Neural cell (in vitro differentiated cells): Measurements from ENCODE around the gene CYB561. TPM values are rescaled to one million over a fixed set of nuclear protein-coding genes. Genes with fewer than 3 reads are reported as not detected.

Source experiments
- H2AFZ ChIP-seq: fragments of 200-600, 300-800 bp; sonication (generic), shearing (Covaris generic); 2 replicates; pipeline ENCODE4 v1.6.0; 2014; ENCODE audit warnings: low read depth, mild to moderate bottlenecking, antibody characterized with exemption, low read length, moderate library complexity
- H3F3A ChIP-seq: fragments of 200-600 bp; shearing (Covaris generic); 2 replicates; pipeline ENCODE4 v1.6.1; 2016; ENCODE audit warnings: mild to moderate bottlenecking, moderate library complexity, mixed read lengths, antibody characterized with exemption, low read length; ENCODE audit not compliant: insufficient read depth, poor library complexity, severe bottlenecking
- H3K27ac ChIP-seq: fragments of 200-600, 300-800 bp; sonication (generic), shearing (Covaris generic); 2 replicates; pipeline ENCODE4 v1.5.1; 2014; ENCODE audit warnings: mild to moderate bottlenecking, low read length, moderate library complexity
- H3K27me3 ChIP-seq: fragments of 300-800, 200-600 bp; sonication (generic), shearing (Covaris generic); 2 replicates; pipeline ENCODE4 v1.6.0; 2014; ENCODE audit warnings: mild to moderate bottlenecking, low read depth, low read length, moderate library complexity; ENCODE audit not compliant: insufficient read depth
- H3K36me3 ChIP-seq: fragments of 300-800, 200-600 bp; sonication (generic), shearing (Covaris generic); 2 replicates; pipeline ENCODE4 v1.5.1; 2014; ENCODE audit warnings: mild to moderate bottlenecking, antibody characterized with exemption, low read length, moderate library complexity; ENCODE audit not compliant: insufficient read depth
- H3K4me2 ChIP-seq: fragments of 300-800, 200-600 bp; sonication (generic), shearing (Covaris generic); 2 replicates; pipeline ENCODE4 v1.6.0; 2014; ENCODE audit warnings: mild to moderate bottlenecking, low read length
- H3K4me3 ChIP-seq: fragments of 300-800, 200-600 bp; sonication (generic), shearing (Covaris generic); 2 replicates; pipeline ENCODE4 v1.5.1; 2014; ENCODE audit warnings: mild to moderate bottlenecking, low read length, moderate library complexity
- H3K79me2 ChIP-seq: fragments of 200-600 bp; shearing (Covaris generic); replicated peaks from 2 replicates; pipeline ENCODE4 v1.6.0; 2014; ENCODE audit warnings: mild to moderate bottlenecking, low read length, moderate library complexity; ENCODE audit not compliant: insufficient read depth
- H3K9ac ChIP-seq: fragments of 300-800, 200-600 bp; sonication (generic), shearing (Covaris generic); 2 replicates; pipeline ENCODE4 v1.6.1; 2016; ENCODE audit warnings: mild to moderate bottlenecking, low read length, mixed read lengths
- H3K9me2 ChIP-seq: fragments of 200-600 bp; shearing (Covaris generic); 2 replicates; pipeline ENCODE4 v1.6.1; 2016; ENCODE audit warnings: mild to moderate bottlenecking, low read length, mixed read lengths; ENCODE audit not compliant: insufficient read depth
- H3K9me3 ChIP-seq: fragments of 200-600, 300-800 bp; sonication (generic), shearing (Covaris generic); 2 replicates; pipeline ENCODE4 v1.6.1; 2016; ENCODE audit warnings: mild to moderate bottlenecking, mixed run types, low read length, moderate library complexity, mixed read lengths
- H4K20me1 ChIP-seq: fragments of 200-600 bp; shearing (Covaris generic); 2 replicates; pipeline ENCODE4 v1.6.1; 2016; ENCODE audit warnings: mild to moderate bottlenecking, mixed run types; ENCODE audit not compliant: insufficient read depth
- EP300 ChIP-seq: fragments of 450-650 bp; conservative IDR thresholded peaks from 2 replicates; pipeline ENCODE4 v1.6.1; 2014; ENCODE audit warnings: antibody characterized with exemption, mild to moderate bottlenecking, moderate library complexity; ENCODE audit not compliant: poor library complexity, severe bottlenecking
- EZH2 ChIP-seq: fragments of 200-600, 300-800 bp; shearing (Covaris generic), sonication (generic); IDR thresholded peaks from 2 replicates; pipeline ENCODE4 v1.6.1; 2014; ENCODE audit warnings: antibody characterized with exemption, low read length, borderline replicate concordance, mild to moderate bottlenecking; ENCODE audit not compliant: insufficient read depth, poor library complexity, severe bottlenecking
- MXI1 ChIP-seq: fragments of 450-650 bp; conservative IDR thresholded peaks from 2 replicates; pipeline ENCODE4 v1.6.1; 2014; ENCODE audit warnings: antibody characterized with exemption, mild to moderate bottlenecking; ENCODE audit not compliant: poor library complexity, severe bottlenecking
- POLR2AphosphoS5 ChIP-seq: IDR thresholded peaks from 2 replicates; pipeline ENCODE4 v1.6.1; 2012
- RAD21 ChIP-seq: fragments of 450-650 bp; conservative IDR thresholded peaks from 2 replicates; pipeline ENCODE4 v1.6.1; 2014; ENCODE audit warnings: antibody characterized with exemption, mild to moderate bottlenecking, moderate library complexity
- SMC3 ChIP-seq: fragments of 450-650 bp; conservative IDR thresholded peaks from 2 replicates; pipeline ENCODE4 v1.6.1; 2014; ENCODE audit warnings: antibody characterized with exemption, mild to moderate bottlenecking, moderate library complexity; ENCODE audit not compliant: poor library complexity
- TAF1 ChIP-seq: IDR thresholded peaks from 2 replicates; pipeline ENCODE4 v1.6.1; 2012; ENCODE audit warnings: low read depth
- polyA plus RNA-seq: library from polyadenylated mRNA; depleted of rRNA; stranded (reverse); fragments of >200 nt; gene quantifications from 2 replicates; pipeline ENCODE4 v1.2.3, GENCODE V29; 2014
- TF ChIP-seq, protein P1 (sequence below): fragments of 450-650 bp; IDR thresholded peaks from 2 replicates; pipeline ENCODE4 v1.5.1; 2014; ENCODE audit warnings: antibody characterized with exemption, mild to moderate bottlenecking, moderate library complexity; ENCODE audit not compliant: poor library complexity, severe bottlenecking
- TF ChIP-seq, protein P2 (sequence below): IDR thresholded peaks from 2 replicates; pipeline ENCODE4 v1.6.1; 2012; ENCODE audit warnings: borderline replicate concordance

Gene CYB561
- polyA plus RNA-seq, 1 donor from 2014 or later: 15.7 TPM

GRCh38 chr17:63441654-63442053, 4.5 kb downstream of the CYB561 start:
- TF ChIP-seq RAD21 (no peak), POLR2AphosphoS5 (no peak), EP300 (no peak), TAF1 (no peak), EZH2 (no peak), SMC3 (no peak), MXI1 (no peak)
- TF ChIP-seq, protein P1, sequence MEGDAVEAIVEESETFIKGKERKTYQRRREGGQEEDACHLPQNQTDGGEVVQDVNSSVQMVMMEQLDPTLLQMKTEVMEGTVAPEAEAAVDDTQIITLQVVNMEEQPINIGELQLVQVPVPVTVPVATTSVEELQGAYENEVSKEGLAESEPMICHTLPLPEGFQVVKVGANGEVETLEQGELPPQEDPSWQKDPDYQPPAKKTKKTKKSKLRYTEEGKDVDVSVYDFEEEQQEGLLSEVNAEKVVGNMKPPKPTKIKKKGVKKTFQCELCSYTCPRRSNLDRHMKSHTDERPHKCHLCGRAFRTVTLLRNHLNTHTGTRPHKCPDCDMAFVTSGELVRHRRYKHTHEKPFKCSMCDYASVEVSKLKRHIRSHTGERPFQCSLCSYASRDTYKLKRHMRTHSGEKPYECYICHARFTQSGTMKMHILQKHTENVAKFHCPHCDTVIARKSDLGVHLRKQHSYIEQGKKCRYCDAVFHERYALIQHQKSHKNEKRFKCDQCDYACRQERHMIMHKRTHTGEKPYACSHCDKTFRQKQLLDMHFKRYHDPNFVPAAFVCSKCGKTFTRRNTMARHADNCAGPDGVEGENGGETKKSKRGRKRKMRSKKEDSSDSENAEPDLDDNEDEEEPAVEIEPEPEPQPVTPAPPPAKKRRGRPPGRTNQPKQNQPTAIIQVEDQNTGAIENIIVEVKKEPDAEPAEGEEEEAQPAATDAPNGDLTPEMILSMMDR: no peak
- TF ChIP-seq, protein P2, sequence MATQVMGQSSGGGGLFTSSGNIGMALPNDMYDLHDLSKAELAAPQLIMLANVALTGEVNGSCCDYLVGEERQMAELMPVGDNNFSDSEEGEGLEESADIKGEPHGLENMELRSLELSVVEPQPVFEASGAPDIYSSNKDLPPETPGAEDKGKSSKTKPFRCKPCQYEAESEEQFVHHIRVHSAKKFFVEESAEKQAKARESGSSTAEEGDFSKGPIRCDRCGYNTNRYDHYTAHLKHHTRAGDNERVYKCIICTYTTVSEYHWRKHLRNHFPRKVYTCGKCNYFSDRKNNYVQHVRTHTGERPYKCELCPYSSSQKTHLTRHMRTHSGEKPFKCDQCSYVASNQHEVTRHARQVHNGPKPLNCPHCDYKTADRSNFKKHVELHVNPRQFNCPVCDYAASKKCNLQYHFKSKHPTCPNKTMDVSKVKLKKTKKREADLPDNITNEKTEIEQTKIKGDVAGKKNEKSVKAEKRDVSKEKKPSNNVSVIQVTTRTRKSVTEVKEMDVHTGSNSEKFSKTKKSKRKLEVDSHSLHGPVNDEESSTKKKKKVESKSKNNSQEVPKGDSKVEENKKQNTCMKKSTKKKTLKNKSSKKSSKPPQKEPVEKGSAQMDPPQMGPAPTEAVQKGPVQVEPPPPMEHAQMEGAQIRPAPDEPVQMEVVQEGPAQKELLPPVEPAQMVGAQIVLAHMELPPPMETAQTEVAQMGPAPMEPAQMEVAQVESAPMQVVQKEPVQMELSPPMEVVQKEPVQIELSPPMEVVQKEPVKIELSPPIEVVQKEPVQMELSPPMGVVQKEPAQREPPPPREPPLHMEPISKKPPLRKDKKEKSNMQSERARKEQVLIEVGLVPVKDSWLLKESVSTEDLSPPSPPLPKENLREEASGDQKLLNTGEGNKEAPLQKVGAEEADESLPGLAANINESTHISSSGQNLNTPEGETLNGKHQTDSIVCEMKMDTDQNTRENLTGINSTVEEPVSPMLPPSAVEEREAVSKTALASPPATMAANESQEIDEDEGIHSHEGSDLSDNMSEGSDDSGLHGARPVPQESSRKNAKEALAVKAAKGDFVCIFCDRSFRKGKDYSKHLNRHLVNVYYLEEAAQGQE: no peak
- Histone ChIP-seq H3K9me3 (no peaks in the 10 kb centered on the region), H2AFZ (no peak overlapping the region), H3K4me3 (no peak overlapping the region), H3K9me2 (no peaks in the 10 kb centered on the region), H4K20me1 (no peaks in the 10 kb centered on the region), H3K27ac (no peak overlapping the region), H3K36me3 (no peaks in the 10 kb centered on the region), H3K4me2 (no peak overlapping the region), H3K9ac (no peak overlapping the region), H3F3A (no peaks in the 10 kb centered on the region), H3K27me3 (no peaks in the 10 kb centered on the region), H3K79me2 (no peaks in the 10 kb centered on the region)

GRCh38 chr17:63440770-63441335, 5.3 kb downstream of the CYB561 start:
- H3K27ac ChIP-seq: no peak overlapping the region

More at GRCh38 chr17:63440770-63441335, 5.3 kb downstream of the CYB561 start:
- no peaks in the 10 kb centered on the region for H3K36me3 ChIP-seq
- TF ChIP-seq, protein P1: no peak
- TF ChIP-seq POLR2AphosphoS5 (no peak), EZH2 (no peak), EP300 (no peak)
- TF ChIP-seq, protein P2: no peak
- H3K27me3 ChIP-seq: no peaks in the 10 kb centered on the region
- no peaks in the 10 kb centered on the region for H3F3A ChIP-seq
- no peaks in the 10 kb centered on the region for H3K79me2 ChIP-seq
- H3K4me3 ChIP-seq: no peak overlapping the region
- H3K9me3 ChIP-seq: no peaks in the 10 kb centered on the region
- H4K20me1 ChIP-seq: no peaks in the 10 kb centered on the region
- no peaks in the 10 kb centered on the region for H3K9me2 ChIP-seq
- H3K4me2 ChIP-seq: no peak overlapping the region
- no peak overlapping the region for H3K9ac ChIP-seq
- no peak overlapping the region for H2AFZ ChIP-seq
